Caco-2 (cell line): ENCODE measurements around the gene TTC21B. TPM values are rescaled to one million over a fixed set of nuclear protein-coding genes. Genes with fewer than 3 reads are reported as not detected.

Source experiments
- BruUV-seq: library from RNA; stranded (reverse); fragments of 400-500 nt; replicated peaks from 2 replicates; lab custom pipeline; 2021; lab: Mats Ljungman, UMichigan
- CTCF ChIA-PET: fragments of 300-600 bp; sonication (Branson Sonifier 250); formaldehyde crosslinking; loops from one replicate; lab custom pipeline; 2022; ENCODE audit warnings: antibody characterized with exemption; lab: Charles Lee
- POLR2A ChIA-PET: fragments of 300-600 bp; sonication (Branson Sonifier 250); formaldehyde crosslinking; loops from one replicate; lab custom pipeline; 2022; ENCODE audit warnings: antibody characterized with exemption; lab: Charles Lee
- DNase-seq, 2 experiments: peaks; one replicate each; pipeline versions ENCODE4 v3.0.0 to v3.0.0-alpha.2; 2020 to 2022
- H3K27me3 ChIP-seq: replicated peaks from 2 replicates; pipeline ENCODE4 v1.6.0; 2011; ENCODE audit warnings: low read length; ENCODE audit not compliant: control insufficient read depth, insufficient read depth
- H3K36me3 ChIP-seq: 2 replicates; pipeline ENCODE4 v1.5.1; 2011; ENCODE audit warnings: low read length; ENCODE audit not compliant: control insufficient read depth, insufficient read depth
- H3K4me1 ChIP-seq: fragments of 250-450 bp; sonication (Bioruptor Pico); 2 replicates; pipeline ENCODE4 v1.5.1; 2020; ENCODE audit warnings: mild to moderate bottlenecking
- H3K4me3 ChIP-seq: 2 replicates; pipeline ENCODE4 v1.5.1; 2011; ENCODE audit warnings: low read depth, mild to moderate bottlenecking, control low read depth, low read length
- H3K9me3 ChIP-seq: fragments of 250-450 bp; sonication (Bioruptor Pico); 2 replicates; pipeline ENCODE4 v1.5.1; 2020; ENCODE audit warnings: mild to moderate bottlenecking, moderate library complexity
- H3K27ac Mint-ChIP-seq: one replicate; pipeline ENCODE4 v1.8.0; 2022; ENCODE audit warnings: mixed read lengths; ENCODE audit not compliant: unreplicated experiment
- H3K27me3 Mint-ChIP-seq: one replicate; pipeline ENCODE4 v1.8.0; 2022; ENCODE audit warnings: mixed read lengths; ENCODE audit not compliant: insufficient read depth, unreplicated experiment
- H3K36me3 Mint-ChIP-seq: one replicate; pipeline ENCODE4 v1.8.0; 2022; ENCODE audit warnings: mild to moderate bottlenecking, mixed read lengths; ENCODE audit not compliant: insufficient read depth, unreplicated experiment
- H3K4me1 Mint-ChIP-seq: one replicate; pipeline ENCODE4 v1.8.0; 2022; ENCODE audit warnings: low read depth, mixed read lengths; ENCODE audit not compliant: unreplicated experiment
- H3K4me3 Mint-ChIP-seq: one replicate; pipeline ENCODE4 v1.8.0; 2022; ENCODE audit warnings: mild to moderate bottlenecking, moderate library complexity, mixed read lengths; ENCODE audit not compliant: unreplicated experiment
- H3K9me3 Mint-ChIP-seq: one replicate; pipeline ENCODE4 v1.8.0; 2022; ENCODE audit warnings: mixed read lengths; ENCODE audit not compliant: unreplicated experiment
- intact Hi-C: fragments of 100-400 bp; cut with micrococcal nuclease; formaldehyde crosslinking; loops from one replicate; pipeline ENCODE4 v1.10.0; 2022; ENCODE audit not compliant: unreplicated experiment
- total RNA-seq: library from RNA; stranded (reverse); gene quantifications from 2 replicates; pipeline ENCODE4 v1.2.3, GENCODE V29; 2022
- TF ChIP-seq, protein P1 (sequence below), 2 experiments: fragments of 200-600 bp in 1 of 2; IDR thresholded peaks; 1 replicate in 1 of 2; 2 replicates in 1 of 2; pipeline versions ENCODE4 v1.5.1 to v1.8.0; 2011 to 2022; ENCODE audit warnings: antibody characterized with exemption in 1 of 2, control low read depth in 1 of 2, inconsistent platforms in 1 of 2, low read depth in 1 of 2, low read length in 1 of 2, mild to moderate bottlenecking in 1 of 2, moderate library complexity in 1 of 2; ENCODE audit not compliant: insufficient read depth in 1 of 2, severe bottlenecking in 1 of 2, unreplicated experiment in 1 of 2

Gene TTC21B
- total RNA-seq, 1 experiment from 2014 or later = 14.2 TPM

DNA sequence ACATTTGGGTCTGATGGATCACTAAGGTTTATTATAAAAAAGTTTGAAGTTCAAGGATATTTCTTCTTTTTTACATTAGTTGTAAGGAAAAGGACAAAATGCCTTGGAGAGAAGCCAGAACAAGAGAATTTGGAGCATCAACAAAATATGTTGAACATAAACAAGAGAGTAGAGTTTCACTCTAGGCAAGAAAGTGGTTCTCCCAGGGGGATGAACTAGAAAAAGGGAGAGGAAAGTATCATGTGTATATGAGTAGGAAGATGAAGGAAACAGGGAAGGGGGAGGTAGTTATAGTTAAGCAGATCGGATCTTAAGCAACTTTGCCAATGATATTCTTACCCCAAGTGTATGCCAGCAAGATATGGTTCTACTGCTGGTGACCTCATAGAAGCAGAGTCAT is 95.7 kb downstream of the TTC21B start:
- Mint-ChIP-seq H3K36me3 (no peaks in the 10 kb centered on the region), H3K9me3 (peaks cover 27% of the 10 kb centered on the region), H3K4me1 (no peaks in the 10 kb centered on the region), H3K27ac (no peak overlapping the region), H3K27me3 (peaks cover 3% of the 10 kb centered on the region), H3K4me3 (no peak overlapping the region)
- DNase-seq = no peak
- TF ChIP-seq, protein P1, sequence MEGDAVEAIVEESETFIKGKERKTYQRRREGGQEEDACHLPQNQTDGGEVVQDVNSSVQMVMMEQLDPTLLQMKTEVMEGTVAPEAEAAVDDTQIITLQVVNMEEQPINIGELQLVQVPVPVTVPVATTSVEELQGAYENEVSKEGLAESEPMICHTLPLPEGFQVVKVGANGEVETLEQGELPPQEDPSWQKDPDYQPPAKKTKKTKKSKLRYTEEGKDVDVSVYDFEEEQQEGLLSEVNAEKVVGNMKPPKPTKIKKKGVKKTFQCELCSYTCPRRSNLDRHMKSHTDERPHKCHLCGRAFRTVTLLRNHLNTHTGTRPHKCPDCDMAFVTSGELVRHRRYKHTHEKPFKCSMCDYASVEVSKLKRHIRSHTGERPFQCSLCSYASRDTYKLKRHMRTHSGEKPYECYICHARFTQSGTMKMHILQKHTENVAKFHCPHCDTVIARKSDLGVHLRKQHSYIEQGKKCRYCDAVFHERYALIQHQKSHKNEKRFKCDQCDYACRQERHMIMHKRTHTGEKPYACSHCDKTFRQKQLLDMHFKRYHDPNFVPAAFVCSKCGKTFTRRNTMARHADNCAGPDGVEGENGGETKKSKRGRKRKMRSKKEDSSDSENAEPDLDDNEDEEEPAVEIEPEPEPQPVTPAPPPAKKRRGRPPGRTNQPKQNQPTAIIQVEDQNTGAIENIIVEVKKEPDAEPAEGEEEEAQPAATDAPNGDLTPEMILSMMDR (IDR thresholded peaks at IDR 0.05; ENCODE audit: insufficient read depth in 1 of 2, low read depth in 1 of 2, low read length in 1 of 2, severe bottlenecking in 1 of 2, unreplicated experiment in 1 of 2) = no peak
- ChIA-PET POLR2A (no interaction called here), CTCF (no interaction called here)
- Histone ChIP-seq H3K9me3 (no peaks in the 10 kb centered on the region), H3K4me3 (no peak overlapping the region), H3K4me1 (no peaks in the 10 kb centered on the region), H3K27me3 (no peaks in the 10 kb centered on the region), H3K36me3 (no peaks in the 10 kb centered on the region)
- no TSS peak for BruUV-seq
- intact Hi-C loops = no loop called here

DNA sequence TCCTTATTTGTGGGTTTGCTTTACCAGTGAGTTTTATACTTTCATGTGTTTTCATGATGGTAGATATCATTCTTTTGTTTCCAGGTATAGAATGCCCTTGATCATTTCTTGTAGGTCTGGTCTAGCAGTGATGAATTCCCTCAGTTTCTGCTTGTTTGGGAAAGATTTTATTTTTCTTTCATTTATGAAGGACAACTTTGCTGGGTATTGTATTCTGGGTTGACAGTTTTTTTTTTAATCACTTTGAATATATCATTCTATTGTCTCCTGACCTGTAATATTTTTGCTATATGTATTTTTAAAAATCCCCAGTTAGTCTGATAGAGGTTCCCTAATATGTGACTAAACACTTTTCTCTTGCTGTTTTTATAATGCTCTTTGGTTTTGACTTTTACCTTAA is 101.2 kb downstream of the TTC21B start:
- H3K9me3 ChIP-seq = no peaks in the 10 kb centered on the region
- POLR2A ChIA-PET = no interaction called here
- intact Hi-C loops = no loop called here
- H3K27me3 ChIP-seq = no peaks in the 10 kb centered on the region
- Mint-ChIP-seq H3K27me3 (peaks cover 9% of the 10 kb centered on the region), H3K9me3 (peaks cover 30% of the 10 kb centered on the region), H3K27ac (no peak overlapping the region), H3K4me1 (no peaks in the 10 kb centered on the region), H3K36me3 (no peaks in the 10 kb centered on the region), H3K4me3 (no peak overlapping the region)
- CTCF ChIA-PET = no interaction called here
- H3K4me1 ChIP-seq = no peaks in the 10 kb centered on the region
- no peaks in the 10 kb centered on the region for H3K36me3 ChIP-seq
- no peak overlapping the region for H3K4me3 ChIP-seq
- TF ChIP-seq, protein P1 (IDR thresholded peaks at IDR 0.05; ENCODE audit: insufficient read depth in 1 of 2, low read depth in 1 of 2, low read length in 1 of 2, severe bottlenecking in 1 of 2, unreplicated experiment in 1 of 2) = no peak
- no peak for DNase-seq
- BruUV-seq = no TSS peak

DNA sequence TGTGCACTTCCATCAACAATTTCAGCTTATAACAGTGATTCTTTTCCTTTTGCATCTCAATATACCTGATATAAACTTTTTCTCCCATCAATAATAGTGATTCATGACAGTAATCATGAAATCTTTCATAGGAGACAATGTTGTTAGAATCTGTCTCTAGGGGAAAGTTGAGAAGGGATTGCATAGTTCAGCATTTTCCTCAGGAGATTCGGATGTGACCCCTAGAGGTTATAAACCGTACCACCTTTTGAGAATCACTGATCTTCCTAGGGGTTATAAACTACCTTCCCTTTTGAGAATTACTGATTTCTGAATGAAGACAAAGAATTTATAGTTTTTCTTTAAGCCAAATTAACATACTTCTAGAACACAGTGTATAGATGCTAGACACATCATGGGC is 106.6 kb downstream of the TTC21B start:
- no peaks in the 10 kb centered on the region for H3K4me1 ChIP-seq
- no peak overlapping the region for H3K27ac Mint-ChIP-seq
- intact Hi-C loops = no loop called here
- no peaks in the 10 kb centered on the region for H3K27me3 ChIP-seq
- H3K36me3 ChIP-seq = no peaks in the 10 kb centered on the region
- ChIA-PET POLR2A (no interaction called here), CTCF (no interaction called here)
- H3K9me3 Mint-ChIP-seq = peaks cover 4% of the 10 kb centered on the region
- H3K4me3 Mint-ChIP-seq = no peak overlapping the region
- peaks cover 5% of the 10 kb centered on the region for H3K27me3 Mint-ChIP-seq
- no peaks in the 10 kb centered on the region for H3K4me1 Mint-ChIP-seq
- DNase-seq = no peak
- no peak overlapping the region for H3K4me3 ChIP-seq
- no TSS peak for BruUV-seq
- H3K36me3 Mint-ChIP-seq = no peaks in the 10 kb centered on the region
- H3K9me3 ChIP-seq = no peaks in the 10 kb centered on the region
- TF ChIP-seq, protein P1 (IDR thresholded peaks at IDR 0.05; ENCODE audit: insufficient read depth in 1 of 2, low read depth in 1 of 2, low read length in 1 of 2, severe bottlenecking in 1 of 2, unreplicated experiment in 1 of 2) = peak; percentile 16 to 26
